Measurements from ENCODE around the gene FCRLA. TPM values are rescaled to one million over a fixed set of nuclear protein-coding genes. Genes with fewer than 3 reads are reported as not detected.

Gene FCRLA
- total RNA-seq, 1 experiment from 2014 or later, result 0.15 TPM

GRCh38 chr1:161735837-161736236 is 28.8 kb downstream of the FCRLA start:
- ChIA-PET CTCF (no interaction called here), POLR2A (no interaction called here)
- ATAC-seq, result no peak
- Histone ChIP-seq H3K4me3 (ENCODE audit: low read depth in 2 of 2, low read length in 2 of 2) (no peak overlapping the region), H3K36me3 (ENCODE audit: control insufficient read depth, insufficient read depth, low read length) (no peaks in the 10 kb centered on the region), H3K27me3 (ENCODE audit: control insufficient read depth, insufficient read depth, low read length) (no peaks in the 10 kb centered on the region), H3K4me1 (ENCODE audit: control insufficient read depth, insufficient read depth, low read length) (no peaks in the 10 kb centered on the region), H3K27ac (ENCODE audit: low read length) (no peak overlapping the region), H3K9me3 (ENCODE audit: control insufficient read depth, insufficient read depth, low read depth, low read length) (no peaks in the 10 kb centered on the region)
- no peak for DNase-seq (ENCODE audit: low read depth, low spot score)
- BruUV-seq (replicated peaks), result no TSS peak
- no peak for TF ChIP-seq CTCF (IDR thresholded peaks at IDR 0.05)
- no peak for TF ChIP-seq TCF7L2 (IDR thresholded peaks at IDR 0.05; ENCODE audit: low read depth, low read length)
- TF ChIP-seq REST (IDR thresholded peaks at IDR 0.05; ENCODE audit: insufficient read depth in 1 of 2, low read depth in 2 of 2, low read length in 1 of 2), result no peak
- no peak for TF ChIP-seq POLR2AphosphoS5 (IDR thresholded peaks at IDR 0.05; ENCODE audit: low read depth, low read length)
- in situ Hi-C loops (cut with HindIII; ENCODE audit: low pct_unique_long_range_greater_than_20kb, low sequenced_read_pairs), result loop anchor here (25.0 kb wide), 1 partner anchor 199 kb away; the partner anchor contains the start of gene FCGR3A
- intact Hi-C loops (cut with micrococcal nuclease; ENCODE audit: unreplicated experiment), result loop anchor here (10.0 kb wide), 1 partner anchor 171 kb away; no protein-coding TSS in a partner anchor

GRCh38 chr1:161736335-161736969 is 29.4 kb downstream of the FCRLA start:
- ATAC-seq, result peak; percentile 31; the same call in 1 of the 2 replicates
- DNase-seq (ENCODE audit: low read depth, low spot score), result no peak
- Histone ChIP-seq H3K4me3 (ENCODE audit: low read depth in 2 of 2, low read length in 2 of 2) (no peak overlapping the region), H3K9me3 (ENCODE audit: control insufficient read depth, insufficient read depth, low read depth, low read length) (no peaks in the 10 kb centered on the region), H3K36me3 (ENCODE audit: control insufficient read depth, insufficient read depth, low read length) (no peaks in the 10 kb centered on the region), H3K27me3 (ENCODE audit: control insufficient read depth, insufficient read depth, low read length) (no peaks in the 10 kb centered on the region), H3K27ac (ENCODE audit: low read length) (no peak overlapping the region), H3K4me1 (ENCODE audit: control insufficient read depth, insufficient read depth, low read length) (no peaks in the 10 kb centered on the region)
- CTCF ChIA-PET, result interaction anchor here (2.3 kb wide), 1 partner anchor 10 kb away, joined by 9 read pairs; no protein-coding TSS in a partner anchor
- in situ Hi-C loops (cut with HindIII; ENCODE audit: low pct_unique_long_range_greater_than_20kb, low sequenced_read_pairs), result loop anchor here (25.0 kb wide), 1 partner anchor 199 kb away; the partner anchor contains the start of gene FCGR3A
- TF ChIP-seq CTCF (IDR thresholded peaks at IDR 0.05), result no peak
- intact Hi-C loops (cut with micrococcal nuclease; ENCODE audit: unreplicated experiment), result loop anchor here (10.0 kb wide), 1 partner anchor 172 kb away; no protein-coding TSS in a partner anchor
- POLR2A ChIA-PET, result no interaction called here
- no TSS peak for BruUV-seq (replicated peaks)

Data from Panc1 (cell line).